ENCODE data around the gene KCNJ2. TPM values are rescaled to one million over a fixed set of nuclear protein-coding genes. Genes with fewer than 3 reads are reported as not detected.

Gene KCNJ2
- total RNA-seq (1 to 10 TPM; 3.1 to 5.1 TPM), polyA plus RNA-seq (under 1 TPM in 1 of 2 donors, not detected in 1; 0.75 TPM)
- long read RNA-seq, donor 1, partial matches to known transcripts, result 0 of 1 reads
- long read RNA-seq, donor 1, other reads (novel, unspliced or antisense), result 1 of 1 reads
- long read RNA-seq, donor 2, partial matches to known transcripts, result 0 of 1 reads
- long read RNA-seq, donor 2, other reads (novel, unspliced or antisense), result 1 of 1 reads

- DNase-seq (peak; percentile 93 to 95), ATAC-seq (ENCODE audit: low FRiP score) (peak; percentile 96)
- intact Hi-C loops (cut with DNase I), result no loop called here
- H3K9me3 ChIP-seq (ENCODE audit: control insufficient read depth, low read length), result no peaks in the 10 kb centered on the region
- WGBS, 2 donors, result 0% methylated on average over 67 of the region's 67 CpGs
- H3K27ac ChIP-seq (ENCODE audit: low read depth in 1 of 2, low read length in 2 of 2), result peak within 1 kb of the TSS in 1 of 2 donors; percentile 22
- H3K27me3 ChIP-seq (ENCODE audit: control insufficient read depth in 1 of 2, insufficient read depth in 2 of 2, low read length in 1 of 2), result no peaks in the 10 kb centered on the region
- H3K4me3 ChIP-seq (ENCODE audit: low read length in 2 of 2), result peak within 1 kb of the TSS; percentile 67 to 71
- no peaks in the 10 kb centered on the region for H3K4me1 ChIP-seq (ENCODE audit: control insufficient read depth in 1 of 2, insufficient read depth in 2 of 2, low read length in 2 of 2)
- H3K36me3 ChIP-seq (ENCODE audit: control insufficient read depth in 1 of 2, insufficient read depth in 2 of 2, low read length in 1 of 2), result no peaks in the 10 kb centered on the region
These were observed at the start of gene KCNJ2 for GRCh38 chr17:70168977-70169708. Gene KCNJ2 (plus strand): TSS chr17:70169532. CDS start chr17:70175040, 5,508 bp downstream.

GRCh38 chr17:70119545-70119944, 49.8 kb upstream of the KCNJ2 start:
- WGBS, 2 donors, result 86 to 93% methylated on average over 1 of the region's 1 CpG
- Histone ChIP-seq H3K36me3 (ENCODE audit: control insufficient read depth in 1 of 2, insufficient read depth in 2 of 2, low read length in 1 of 2) (no peaks in the 10 kb centered on the region), H3K27ac (ENCODE audit: low read depth in 1 of 2, low read length in 2 of 2) (no peak overlapping the region), H3K4me1 (ENCODE audit: control insufficient read depth in 1 of 2, insufficient read depth in 2 of 2, low read length in 2 of 2) (no peaks in the 10 kb centered on the region), H3K9me3 (ENCODE audit: control insufficient read depth, low read length) (peaks cover 11% of the 10 kb centered on the region), H3K4me3 (ENCODE audit: low read length in 2 of 2) (no peak overlapping the region), H3K27me3 (ENCODE audit: control insufficient read depth in 1 of 2, insufficient read depth in 2 of 2, low read length in 1 of 2) (no peaks in the 10 kb centered on the region)
- ATAC-seq (ENCODE audit: low FRiP score) (no peak), DNase-seq (no peak)
- intact Hi-C loops (cut with DNase I), result no loop called here

GRCh38 chr17:70119983-70120382, 49.3 kb upstream of the KCNJ2 start:
- ATAC-seq (ENCODE audit: low FRiP score) (no peak), DNase-seq (no peak)
- H3K4me1 ChIP-seq (ENCODE audit: control insufficient read depth in 1 of 2, insufficient read depth in 2 of 2, low read length in 2 of 2), result no peaks in the 10 kb centered on the region
- no peak overlapping the region for H3K27ac ChIP-seq (ENCODE audit: low read depth in 1 of 2, low read length in 2 of 2)
- H3K9me3 ChIP-seq (ENCODE audit: control insufficient read depth, low read length), result peaks cover 11% of the 10 kb centered on the region
- whole genome bisulfite sequencing, 2 donors, result 83 to 92% methylated on average over 2 of the region's 2 CpGs
- H3K27me3 ChIP-seq (ENCODE audit: control insufficient read depth in 1 of 2, insufficient read depth in 2 of 2, low read length in 1 of 2), result no peaks in the 10 kb centered on the region
- no peaks in the 10 kb centered on the region for H3K36me3 ChIP-seq (ENCODE audit: control insufficient read depth in 1 of 2, insufficient read depth in 2 of 2, low read length in 1 of 2)
- intact Hi-C loops (cut with DNase I), result no loop called here
- H3K4me3 ChIP-seq (ENCODE audit: low read length in 2 of 2), result no peak overlapping the region

- DNase-seq (no peak), ATAC-seq (ENCODE audit: low FRiP score) (no peak)
- no peak overlapping the region for H3K27ac ChIP-seq (ENCODE audit: low read depth in 1 of 2, low read length in 2 of 2)
- no peak overlapping the region for H3K4me3 ChIP-seq (ENCODE audit: low read length in 2 of 2)
- H3K27me3 ChIP-seq (ENCODE audit: control insufficient read depth in 1 of 2, insufficient read depth in 2 of 2, low read length in 1 of 2), result no peaks in the 10 kb centered on the region
- intact Hi-C loops (cut with DNase I), result no loop called here
- no peaks in the 10 kb centered on the region for H3K36me3 ChIP-seq (ENCODE audit: control insufficient read depth in 1 of 2, insufficient read depth in 2 of 2, low read length in 1 of 2)
- H3K9me3 ChIP-seq (ENCODE audit: control insufficient read depth, low read length), result peaks cover 11% of the 10 kb centered on the region
- 85% methylated on average over 4 of the region's 4 CpGs for WGBS, 2 donors
- no peaks in the 10 kb centered on the region for H3K4me1 ChIP-seq (ENCODE audit: control insufficient read depth in 1 of 2, insufficient read depth in 2 of 2, low read length in 2 of 2)
These were observed 48.9 kb upstream of the KCNJ2 start for GRCh38 chr17:70120425-70120824.

- ATAC-seq (ENCODE audit: low FRiP score), result no peak
- Histone ChIP-seq H3K4me1 (ENCODE audit: control insufficient read depth in 1 of 2, insufficient read depth in 2 of 2, low read length in 2 of 2) (no peaks in the 10 kb centered on the region), H3K36me3 (ENCODE audit: control insufficient read depth in 1 of 2, insufficient read depth in 2 of 2, low read length in 1 of 2) (no peaks in the 10 kb centered on the region), H3K27ac (ENCODE audit: low read depth in 1 of 2, low read length in 2 of 2) (no peak overlapping the region), H3K27me3 (ENCODE audit: control insufficient read depth in 1 of 2, insufficient read depth in 2 of 2, low read length in 1 of 2) (no peaks in the 10 kb centered on the region), H3K4me3 (ENCODE audit: low read length in 2 of 2) (no peak overlapping the region), H3K9me3 (ENCODE audit: control insufficient read depth, low read length) (peaks cover 11% of the 10 kb centered on the region)
- intact Hi-C loops (cut with DNase I), result no loop called here
- WGBS, 2 donors, result 73 to 75% methylated on average over 3 of the region's 3 CpGs
- no peak for DNase-seq
These were observed 48.2 kb upstream of the KCNJ2 start for GRCh38 chr17:70121126-70121525.

GRCh38 chr17:70123193-70123592, 46.1 kb upstream of the KCNJ2 start:
- no peak for DNase-seq
- no peak overlapping the region for H3K4me3 ChIP-seq (ENCODE audit: low read length in 2 of 2)
- H3K27me3 ChIP-seq (ENCODE audit: control insufficient read depth in 1 of 2, insufficient read depth in 2 of 2, low read length in 1 of 2), result no peaks in the 10 kb centered on the region
- peaks cover 11% of the 10 kb centered on the region for H3K9me3 ChIP-seq (ENCODE audit: control insufficient read depth, low read length)
- WGBS, 2 donors, result 55 to 64% methylated on average over 2 of the region's 2 CpGs
- ATAC-seq (ENCODE audit: low FRiP score), result no peak
- H3K36me3 ChIP-seq (ENCODE audit: control insufficient read depth in 1 of 2, insufficient read depth in 2 of 2, low read length in 1 of 2), result no peaks in the 10 kb centered on the region
- no peak overlapping the region for H3K27ac ChIP-seq (ENCODE audit: low read depth in 1 of 2, low read length in 2 of 2)
- intact Hi-C loops (cut with DNase I), result no loop called here
- no peaks in the 10 kb centered on the region for H3K4me1 ChIP-seq (ENCODE audit: control insufficient read depth in 1 of 2, insufficient read depth in 2 of 2, low read length in 2 of 2)

- ATAC-seq (ENCODE audit: low FRiP score) (no peak), DNase-seq (no peak)
- H3K4me3 ChIP-seq (ENCODE audit: low read length in 2 of 2), result no peak overlapping the region
- no peaks in the 10 kb centered on the region for H3K4me1 ChIP-seq (ENCODE audit: control insufficient read depth in 1 of 2, insufficient read depth in 2 of 2, low read length in 2 of 2)
- no peaks in the 10 kb centered on the region for H3K36me3 ChIP-seq (ENCODE audit: control insufficient read depth in 1 of 2, insufficient read depth in 2 of 2, low read length in 1 of 2)
- H3K9me3 ChIP-seq (ENCODE audit: control insufficient read depth, low read length), result peaks cover 7% of the 10 kb centered on the region
- 74 to 77% methylated on average over 3 of the region's 3 CpGs for WGBS, 2 donors
- intact Hi-C loops (cut with DNase I), result no loop called here
- no peak overlapping the region for H3K27ac ChIP-seq (ENCODE audit: low read depth in 1 of 2, low read length in 2 of 2)
- no peaks in the 10 kb centered on the region for H3K27me3 ChIP-seq (ENCODE audit: control insufficient read depth in 1 of 2, insufficient read depth in 2 of 2, low read length in 1 of 2)
These were observed 44.6 kb upstream of the KCNJ2 start for GRCh38 chr17:70124723-70125122.

- H3K36me3 ChIP-seq (ENCODE audit: control insufficient read depth in 1 of 2, insufficient read depth in 2 of 2, low read length in 1 of 2), result no peaks in the 10 kb centered on the region
- no peak overlapping the region for H3K4me3 ChIP-seq (ENCODE audit: low read length in 2 of 2)
- WGBS, 2 donors, result 94 to 97% methylated on average over 6 of the region's 6 CpGs
- DNase-seq (no peak), ATAC-seq (ENCODE audit: low FRiP score) (no peak)
- H3K27me3 ChIP-seq (ENCODE audit: control insufficient read depth in 1 of 2, insufficient read depth in 2 of 2, low read length in 1 of 2), result no peaks in the 10 kb centered on the region
- H3K9me3 ChIP-seq (ENCODE audit: control insufficient read depth, low read length), result peaks cover 5% of the 10 kb centered on the region
- no peak overlapping the region for H3K27ac ChIP-seq (ENCODE audit: low read depth in 1 of 2, low read length in 2 of 2)
- intact Hi-C loops (cut with DNase I), result no loop called here
- H3K4me1 ChIP-seq (ENCODE audit: control insufficient read depth in 1 of 2, insufficient read depth in 2 of 2, low read length in 2 of 2), result no peaks in the 10 kb centered on the region
These were observed 42.0 kb upstream of the KCNJ2 start for GRCh38 chr17:70127221-70127873.

Measured in aorta (tissue), 5 donors.